Measurements from ENCODE around the gene ATP11A. TPM values are rescaled to one million over a fixed set of nuclear protein-coding genes. Genes with fewer than 3 reads are reported as not detected.
"Not testable (repeated sequence)": the region's sequence is repeated elsewhere in the genome, so short reads cannot be mapped to it uniquely, and the experiment has no call there.

ATP11A gene
- total RNA-seq, 4 donors from 2014 or later = 23.3 to 35.5 (median 31.1) TPM

- H3K4me3 ChIP-seq (ENCODE audit: low read depth, poor library complexity, severe bottlenecking) = no peak overlapping the region
- TF ChIP-seq CTCF (IDR thresholded peaks at IDR 0.05) (no peak), POLR2A (IDR thresholded peaks at IDR 0.05) (no peak)
- DNase-seq (ENCODE audit: low spot score in 2 of 2) = no peak
- WGBS, 2 donors = 92 to 94% methylated on average over 25 to 27 of the region's 35 CpGs
- intact Hi-C loops (cut with DNase I; ENCODE audit: low total_unique reads) = no loop called here
Measured at GRCh38 chr13:112881656-112882554, 192.1 kb downstream of the ATP11A start.

DNA sequence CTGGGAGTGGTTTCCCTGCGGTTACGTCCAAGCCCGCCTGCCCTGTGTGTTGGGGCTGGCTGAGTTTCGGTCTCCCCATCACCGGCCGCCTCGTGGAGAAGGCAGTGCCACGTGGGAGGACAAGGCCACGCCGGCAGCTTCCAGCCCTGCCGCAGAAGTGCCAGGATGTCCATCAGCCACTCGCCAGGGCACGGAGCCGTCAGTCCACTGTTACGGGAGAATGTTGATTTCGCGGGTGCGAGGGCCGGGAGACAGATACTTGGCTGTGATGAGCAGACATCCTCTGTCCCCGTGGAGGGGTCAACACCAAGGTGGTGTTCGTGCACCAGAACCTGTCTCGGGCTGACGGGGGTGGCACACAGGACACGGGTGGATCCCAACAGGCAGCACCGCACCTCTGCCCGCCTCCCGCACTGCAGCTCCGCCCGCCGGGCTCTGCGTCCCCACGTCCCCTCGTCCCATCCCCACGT is 192.8 kb downstream of the ATP11A start:
- TF ChIP-seq CTCF (IDR thresholded peaks at IDR 0.05) (no peak), POLR2A (IDR thresholded peaks at IDR 0.05) (no peak)
- WGBS, 2 donors = 96 to 97% methylated on average over 30 to 34 of the region's 34 CpGs
- no peak overlapping the region for H3K4me3 ChIP-seq (ENCODE audit: low read depth, poor library complexity, severe bottlenecking)
- no peak for DNase-seq (ENCODE audit: low spot score in 2 of 2)
- intact Hi-C loops (cut with DNase I; ENCODE audit: low total_unique reads) = no loop called here

- 90 to 91% methylated on average over 24 of the region's 24 CpGs for WGBS, 2 donors
- TF ChIP-seq CTCF (IDR thresholded peaks at IDR 0.05) (no peak), POLR2A (IDR thresholded peaks at IDR 0.05) (no peak)
Measured at GRCh38 chr13:112883241-112883945, 193.6 kb downstream of the ATP11A start.

GRCh38 chr13:112884700-112885099 is 194.9 kb downstream of the ATP11A start:
- WGBS, 2 donors = 89 to 92% methylated on average over 13 of the region's 13 CpGs
- intact Hi-C loops (cut with DNase I; ENCODE audit: low total_unique reads); H3K4me3 ChIP-seq (ENCODE audit: low read depth, poor library complexity, severe bottlenecking); DNase-seq (ENCODE audit: low spot score in 2 of 2): not testable (repeated sequence)

More at GRCh38 chr13:112883241-112883945, 193.6 kb downstream of the ATP11A start:
- intact Hi-C loops (cut with DNase I; ENCODE audit: low total_unique reads) = no loop called here
- H3K4me3 ChIP-seq (ENCODE audit: low read depth, poor library complexity, severe bottlenecking) = no peak overlapping the region
- DNase-seq (ENCODE audit: low spot score in 2 of 2) = no peak

DNA sequence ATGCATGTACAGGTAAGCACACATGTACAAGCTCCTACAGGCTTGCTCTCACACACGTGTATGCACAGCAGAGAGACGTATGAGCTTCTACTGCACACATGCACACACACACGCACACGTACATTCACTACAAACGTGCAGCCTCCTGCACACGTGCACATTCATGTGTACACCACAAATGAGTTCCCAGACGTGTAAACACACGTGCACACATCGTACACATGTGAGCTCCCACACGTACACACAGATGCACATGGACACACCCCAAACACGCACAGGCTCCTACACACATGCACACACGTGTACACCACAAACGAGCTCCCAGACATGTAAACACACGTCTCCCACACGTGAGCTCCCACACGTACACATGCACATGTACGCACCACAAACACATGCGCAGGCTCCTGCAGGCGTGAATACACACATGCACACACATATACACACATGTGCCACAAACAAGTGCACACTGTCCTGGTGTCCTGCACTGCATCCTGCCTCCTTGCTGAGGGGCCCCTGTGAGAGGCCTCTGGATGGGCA is 195.5 kb downstream of the ATP11A start:
- no peak for DNase-seq (ENCODE audit: low spot score in 2 of 2)
- intact Hi-C loops (cut with DNase I; ENCODE audit: low total_unique reads) = no loop called here
- no peak for TF ChIP-seq POLR2A (IDR thresholded peaks at IDR 0.05)
- TF ChIP-seq CTCF (IDR thresholded peaks at IDR 0.05) = no peak
- WGBS, 2 donors = 78 to 81% methylated on average over 19 of the region's 19 CpGs
- no peak overlapping the region for H3K4me3 ChIP-seq (ENCODE audit: low read depth, poor library complexity, severe bottlenecking)

DNA sequence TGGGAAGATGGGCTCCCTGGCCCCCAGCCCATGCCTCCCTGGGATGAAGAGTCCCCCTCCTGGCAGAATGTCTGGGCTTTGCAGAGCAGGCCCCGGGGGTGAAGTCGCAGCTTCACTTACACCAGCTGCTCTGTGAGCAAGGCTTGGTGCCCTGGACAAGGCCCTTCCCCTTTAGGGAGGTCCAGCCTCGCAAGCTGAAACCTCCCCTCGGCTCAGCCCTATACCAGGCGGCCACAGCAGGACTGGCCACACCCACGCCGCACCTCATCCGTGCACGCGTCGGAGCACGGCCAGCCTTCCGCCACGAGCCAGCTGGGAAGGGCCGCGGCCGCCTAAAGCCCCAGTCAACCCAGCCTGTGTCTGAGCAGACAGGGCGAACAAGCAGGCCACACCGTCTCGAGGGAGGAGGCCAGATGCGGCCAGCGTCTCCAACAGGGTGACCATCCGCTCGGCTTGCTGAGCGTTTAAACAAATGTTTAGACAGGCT is 196.0 kb downstream of the ATP11A start:
- WGBS, 2 donors = 4 to 10% methylated on average over 19 to 24 of the region's 25 CpGs
- intact Hi-C loops (cut with DNase I; ENCODE audit: low total_unique reads) = no loop called here
- H3K4me3 ChIP-seq (ENCODE audit: low read depth, poor library complexity, severe bottlenecking) = no peak overlapping the region
- DNase-seq (ENCODE audit: low spot score in 2 of 2) = peak in 1 of 2 donors; percentile 68
- TF ChIP-seq POLR2A (IDR thresholded peaks at IDR 0.05) (no peak), CTCF (IDR thresholded peaks at IDR 0.05) (no peak)
